HG03159 (cell line): ENCODE measurements around the gene BPIFB2.

Experiments
- ATAC-seq: cut with Tn5 transposase; IDR thresholded peaks from one replicate; pipeline ENCODE4 v1.9.1; 2021; ENCODE audit warnings: mild to moderate bottlenecking, moderate library complexity; ENCODE audit not compliant: unreplicated experiment

BPIFB2 gene

GRCh38 chr20:33005908-33006775 is 1.4 kb upstream of the BPIFB2 start:
- no peak for ATAC-seq

- no peak for ATAC-seq
These were observed 628 bp upstream of the BPIFB2 start for GRCh38 chr20:33006776-33007375.

GRCh38 chr20:33008336-33009213 is 1.1 kb downstream of the BPIFB2 start:
- no peak for ATAC-seq

- ATAC-seq = no peak
These were observed 2.0 kb downstream of the BPIFB2 start for GRCh38 chr20:33009214-33010132.

- ATAC-seq = no peak
These were observed 2.6 kb downstream of the BPIFB2 start for GRCh38 chr20:33010133-33010504.

- ATAC-seq = no peak
These were observed 3.4 kb downstream of the BPIFB2 start for GRCh38 chr20:33010674-33011449.

GRCh38 chr20:33012327-33013189 is 5.1 kb downstream of the BPIFB2 start:
- ATAC-seq = no peak

- ATAC-seq = no peak
These were observed 6.3 kb downstream of the BPIFB2 start for GRCh38 chr20:33013701-33014326.

- ATAC-seq = no peak
These were observed 7.0 kb downstream of the BPIFB2 start for GRCh38 chr20:33014336-33015113.

GRCh38 chr20:33015114-33015484 is 7.6 kb downstream of the BPIFB2 start:
- ATAC-seq = no peak

- ATAC-seq = no peak
These were observed 8.4 kb downstream of the BPIFB2 start for GRCh38 chr20:33015700-33016580.

GRCh38 chr20:33016581-33017109 is 9.1 kb downstream of the BPIFB2 start:
- ATAC-seq = no peak

- ATAC-seq = no peak
These were observed 10.0 kb downstream of the BPIFB2 start for GRCh38 chr20:33017542-33017941.

- no peak for ATAC-seq
These were observed 10.8 kb downstream of the BPIFB2 start for GRCh38 chr20:33018169-33018931.

GRCh38 chr20:33019465-33020277 is 12.2 kb downstream of the BPIFB2 start:
- no peak for ATAC-seq
